GM18526 (cell line): ENCODE data around the gene KCNAB1.

ENCODE experiments used
- POLR2A ChIP-seq: IDR thresholded peaks from 3 replicates; pipeline ENCODE4 v1.6.1; 2011; ENCODE audit not compliant: insufficient read length; ENCODE audit errors: extremely low read depth

KCNAB1 gene

DNA sequence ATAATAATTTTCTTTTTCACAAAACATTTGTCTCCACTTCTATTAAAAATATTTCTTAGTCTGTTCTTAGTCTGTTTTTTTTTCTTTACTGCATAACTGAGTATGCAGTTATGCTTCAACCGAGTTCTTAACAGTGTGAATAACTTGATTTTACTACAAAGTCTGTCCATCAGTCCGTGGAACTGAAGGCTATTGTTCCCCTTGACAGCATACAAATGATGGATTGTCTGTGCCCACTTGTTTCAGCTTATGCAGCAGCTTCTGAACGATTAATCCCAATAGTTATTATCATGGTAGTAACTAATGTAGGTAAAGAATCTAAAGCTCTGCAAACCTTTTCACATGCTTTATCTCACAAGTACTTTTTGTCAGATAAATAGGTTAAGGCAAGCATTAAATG is 283.8 kb downstream of the KCNAB1 start:
- TF ChIP-seq POLR2A = no peak

DNA sequence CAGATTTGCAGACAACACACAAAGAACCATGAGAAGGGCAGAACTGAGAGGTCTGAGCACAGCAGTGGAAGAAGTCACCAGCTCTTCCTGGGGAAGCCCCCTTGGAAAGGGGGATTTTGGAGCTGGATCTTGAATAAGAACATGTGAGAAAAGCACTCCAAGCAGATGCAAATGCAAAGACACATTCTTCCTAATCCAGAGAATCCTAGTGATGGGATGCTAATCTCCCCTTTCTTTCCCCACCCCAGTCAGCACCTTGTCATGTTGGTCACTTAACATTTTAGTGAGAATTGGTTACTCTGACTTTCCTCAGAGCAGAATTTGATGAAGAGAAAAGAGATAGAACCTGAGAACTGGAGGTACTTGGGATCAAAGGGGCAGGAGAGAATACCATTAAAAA is 286.0 kb downstream of the KCNAB1 start:
- TF ChIP-seq POLR2A = no peak

DNA sequence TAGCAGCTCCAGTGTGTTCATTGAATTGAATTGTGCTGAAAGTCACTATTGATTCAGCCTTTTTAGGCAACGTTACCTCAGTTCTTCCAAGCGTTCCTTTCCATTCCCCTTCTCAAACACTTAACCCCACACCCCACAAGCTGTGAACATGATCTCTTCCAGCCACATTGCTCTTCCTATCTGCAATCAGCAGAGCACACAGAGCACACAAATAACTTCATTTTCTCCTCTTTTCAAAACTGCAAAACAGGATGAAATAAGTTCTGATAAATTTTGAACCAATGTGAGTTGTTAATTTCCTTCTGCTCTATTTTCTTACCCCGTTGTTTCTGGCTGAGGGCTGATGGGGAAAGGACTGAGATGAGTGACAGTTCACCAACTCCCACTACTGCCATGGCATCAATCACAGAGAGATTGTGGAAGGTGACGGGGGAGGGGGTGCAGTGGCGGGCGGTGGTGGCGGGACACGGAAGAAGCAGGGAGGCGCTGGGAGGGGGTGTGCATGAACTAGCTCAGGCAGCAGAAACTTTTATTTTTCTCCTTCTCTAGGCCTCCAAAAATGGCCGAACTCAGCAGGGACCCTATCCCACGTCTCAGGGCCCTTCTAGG is 287.3 kb downstream of the KCNAB1 start:
- TF ChIP-seq POLR2A = no peak

- no peak for TF ChIP-seq POLR2A
Measured at GRCh38 chr3:156409694-156410093, 289.3 kb downstream of the KCNAB1 start.

DNA sequence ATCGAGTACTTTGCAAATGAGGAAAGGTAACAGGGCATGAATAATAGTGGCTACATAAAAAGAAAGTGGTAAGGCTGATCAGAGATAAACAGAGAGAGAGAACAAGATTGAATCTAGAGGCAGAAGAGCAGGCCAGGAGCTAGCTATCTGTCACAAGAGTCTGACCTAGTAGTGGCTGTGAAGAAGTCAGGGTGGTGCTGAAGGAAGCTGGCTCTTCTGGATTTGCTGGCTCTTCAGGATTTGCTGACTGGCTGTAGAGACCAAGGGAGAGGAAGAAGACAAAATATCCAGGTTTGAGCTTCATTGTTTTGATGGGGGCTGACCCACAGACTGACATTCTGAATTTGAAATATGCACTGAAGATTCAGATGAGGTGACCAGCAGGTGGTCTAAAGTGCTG is 292.2 kb downstream of the KCNAB1 start:
- TF ChIP-seq POLR2A = no peak

DNA sequence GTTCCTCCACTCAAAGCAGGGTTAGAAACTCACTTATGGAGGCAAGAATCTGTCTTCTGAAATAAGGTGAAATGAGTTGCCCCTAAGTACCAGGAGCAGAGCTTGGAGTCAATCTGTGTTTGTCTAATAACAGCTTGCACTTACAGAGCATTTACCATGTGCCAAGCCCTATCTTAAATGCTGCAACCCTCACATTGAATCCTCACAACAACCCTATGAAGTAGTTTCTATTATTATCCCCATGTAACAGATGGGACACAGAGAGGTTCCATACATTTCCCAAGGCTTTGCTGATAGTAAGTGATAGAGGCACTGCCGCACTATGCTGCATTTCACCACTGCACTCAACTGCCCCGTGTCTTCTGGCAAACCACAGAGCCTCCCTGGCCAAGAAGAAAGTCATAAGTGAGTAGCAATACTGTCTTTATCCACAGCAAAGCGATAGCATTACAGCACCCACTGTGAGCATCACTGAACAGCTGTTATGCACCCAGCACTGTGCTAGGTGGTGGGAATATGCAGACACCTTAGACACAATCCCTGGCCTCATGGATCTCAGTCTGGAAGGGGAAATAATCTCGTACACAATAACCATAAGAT is 293.0 kb downstream of the KCNAB1 start:
- TF ChIP-seq POLR2A = no peak

- TF ChIP-seq POLR2A = no peak
Measured at GRCh38 chr3:156416846-156417558, 296.6 kb downstream of the KCNAB1 start.

- TF ChIP-seq POLR2A = no peak
Measured at GRCh38 chr3:156417559-156418132, 297.3 kb downstream of the KCNAB1 start.

DNA sequence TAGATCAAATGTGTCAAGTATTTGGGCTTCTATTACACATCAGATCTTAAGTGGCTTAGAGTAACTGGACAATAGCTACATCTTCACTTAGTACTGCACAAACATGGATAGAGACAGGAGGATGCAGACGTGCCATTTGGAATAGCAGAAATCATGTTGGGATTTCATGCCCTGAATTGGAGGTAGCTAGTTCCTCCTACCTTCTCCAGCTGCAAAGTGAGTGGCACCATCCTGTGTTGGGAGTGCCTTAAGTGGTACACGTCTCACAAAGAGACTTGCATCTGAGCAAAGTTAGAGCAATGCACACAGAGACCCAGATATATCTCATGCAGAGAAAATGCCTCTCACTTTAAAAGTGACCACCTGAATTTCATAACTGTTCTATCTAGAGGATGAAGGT is 298.1 kb downstream of the KCNAB1 start:
- no peak for TF ChIP-seq POLR2A

DNA sequence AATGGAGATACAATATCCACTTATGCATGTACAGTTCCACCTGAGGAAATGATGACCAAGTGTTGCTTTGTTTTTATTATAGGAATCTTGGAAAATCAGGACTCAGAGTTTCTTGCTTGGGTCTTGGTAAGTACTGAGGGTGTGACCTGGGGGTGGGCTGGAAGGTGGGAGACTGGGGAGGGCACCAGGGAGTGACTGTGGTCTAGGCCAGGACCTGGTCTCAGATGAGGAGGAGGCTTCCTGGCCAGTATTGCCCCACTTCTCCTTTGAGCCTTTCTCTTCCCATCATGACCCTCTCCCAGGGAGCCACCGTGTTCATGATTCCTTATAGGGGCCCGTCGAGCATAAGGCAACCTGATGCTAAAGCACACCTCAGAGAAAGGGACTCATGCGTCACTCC is 301.2 kb downstream of the KCNAB1 start:
- TF ChIP-seq POLR2A = no peak

DNA sequence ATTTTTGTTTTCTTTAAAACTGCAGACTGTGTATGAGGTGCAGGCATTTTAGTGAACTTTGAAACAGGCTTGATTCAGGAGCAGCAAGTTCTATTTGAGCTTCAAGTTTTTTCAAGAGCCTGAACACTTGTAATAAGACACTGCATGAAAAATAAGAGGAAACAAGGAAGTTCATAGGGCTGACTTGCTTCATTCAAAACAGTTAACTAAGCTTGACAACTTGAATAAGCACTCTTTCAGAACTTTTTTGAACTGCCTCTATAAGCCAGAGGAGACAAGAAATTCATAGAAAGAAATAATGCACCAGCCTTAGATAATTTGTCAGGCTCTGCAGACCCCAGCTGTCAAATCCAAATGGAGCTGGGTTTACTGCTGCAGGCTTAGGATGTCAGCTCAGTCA is 304.4 kb downstream of the KCNAB1 start:
- no peak for TF ChIP-seq POLR2A

DNA sequence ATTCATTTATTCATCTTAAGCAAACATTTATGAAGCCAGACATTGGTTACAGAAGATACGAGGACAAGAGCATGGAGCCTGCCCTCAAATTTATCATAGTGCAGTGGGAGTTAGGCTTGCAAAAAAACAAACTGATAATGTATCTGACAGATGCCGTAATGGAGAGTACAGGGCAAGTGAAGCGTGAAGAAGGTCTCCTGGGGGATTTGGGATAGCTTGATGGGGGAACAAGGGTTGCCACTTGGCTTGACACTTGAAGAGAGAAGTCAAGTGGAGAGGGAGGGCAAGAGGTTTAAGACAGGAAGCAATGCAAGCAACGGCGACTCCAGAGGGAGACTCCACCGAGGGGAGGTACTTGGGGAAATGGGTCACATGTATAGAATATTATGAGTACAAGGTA is 305.3 kb downstream of the KCNAB1 start:
- TF ChIP-seq POLR2A = no peak

DNA sequence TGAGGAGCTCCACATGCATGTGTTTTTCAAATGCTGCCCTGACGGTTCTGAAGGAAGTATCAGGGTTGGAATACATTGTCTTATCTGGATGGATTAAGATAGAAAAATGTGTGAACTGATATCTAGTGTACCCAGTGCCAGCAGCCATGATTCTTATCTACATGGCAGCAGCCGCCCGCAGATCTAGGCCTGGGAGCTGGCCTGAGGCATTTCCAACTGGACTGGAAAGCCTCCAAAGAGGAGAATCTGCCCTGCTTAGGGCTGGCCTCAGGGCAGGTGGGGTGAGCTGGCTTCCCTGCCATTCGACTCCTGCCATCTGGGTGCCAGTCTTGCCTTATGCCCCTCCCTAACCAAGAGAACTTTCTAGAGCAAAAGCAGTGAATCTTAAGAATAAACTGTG is 308.7 kb downstream of the KCNAB1 start:
- TF ChIP-seq POLR2A = no peak

- no peak for TF ChIP-seq POLR2A
Measured at GRCh38 chr3:156431334-156432124, 311.2 kb downstream of the KCNAB1 start.

GRCh38 chr3:156432563-156432962 is 312.2 kb downstream of the KCNAB1 start:
- TF ChIP-seq POLR2A = no peak
